RKO (cell line): ENCODE measurements around the gene VSX2.

Experiments
- DNase-seq: peaks from one replicate; pipeline ENCODE4 v3.0.0-alpha.2; 2016; ENCODE audit warnings: low spot score

Gene VSX2

GRCh38 chr14:74260525-74261233 is 21.4 kb downstream of the VSX2 start:
- no peak for DNase-seq

- no peak for DNase-seq
These were observed 22.0 kb downstream of the VSX2 start for GRCh38 chr14:74261288-74261687.

GRCh38 chr14:74262076-74262475 is 22.8 kb downstream of the VSX2 start:
- no peak for DNase-seq

GRCh38 chr14:74263181-74263580 is 23.9 kb downstream of the VSX2 start:
- no peak for DNase-seq

GRCh38 chr14:74263921-74264320 is 24.7 kb downstream of the VSX2 start:
- DNase-seq = no peak

GRCh38 chr14:74265301-74265965 is 26.2 kb downstream of the VSX2 start:
- DNase-seq = no peak

GRCh38 chr14:74267588-74267987 is 28.3 kb downstream of the VSX2 start:
- no peak for DNase-seq

- peak; percentile 74 for DNase-seq
These were observed 31.3 kb downstream of the VSX2 start for GRCh38 chr14:74270382-74271177.

- DNase-seq = no peak
These were observed 32.1 kb downstream of the VSX2 start for GRCh38 chr14:74271365-74271764.

- peak; percentile 52 for DNase-seq
These were observed 36.1 kb downstream of the VSX2 start for GRCh38 chr14:74275241-74275841.

GRCh38 chr14:74278080-74278479 is 38.8 kb downstream of the VSX2 start:
- DNase-seq = no peak

GRCh38 chr14:74281069-74281468 is 41.8 kb downstream of the VSX2 start:
- no peak for DNase-seq

GRCh38 chr14:74286736-74287135 is 47.5 kb downstream of the VSX2 start:
- DNase-seq = no peak

- no peak for DNase-seq
These were observed 50.6 kb downstream of the VSX2 start for GRCh38 chr14:74289801-74290200.

- DNase-seq = peak; percentile 47
These were observed 51.2 kb downstream of the VSX2 start for GRCh38 chr14:74290415-74290814.

GRCh38 chr14:74292061-74292460 is 52.8 kb downstream of the VSX2 start:
- no peak for DNase-seq

GRCh38 chr14:74293606-74294005 is 54.4 kb downstream of the VSX2 start:
- DNase-seq = no peak

GRCh38 chr14:74296037-74296467 is 56.8 kb downstream of the VSX2 start:
- no peak for DNase-seq

- no peak for DNase-seq
These were observed 58.7 kb downstream of the VSX2 start for GRCh38 chr14:74297986-74298385.

- DNase-seq = no peak
These were observed 59.9 kb downstream of the VSX2 start for GRCh38 chr14:74299061-74299545.

- DNase-seq = peak; percentile 18
These were observed 62.4 kb downstream of the VSX2 start for GRCh38 chr14:74301594-74302151.

- peak; percentile 88 for DNase-seq
These were observed 62.9 kb downstream of the VSX2 start for GRCh38 chr14:74302152-74302628.
